ENCODE measurements around the gene ZNF101. TPM values are rescaled to one million over a fixed set of nuclear protein-coding genes. Genes with fewer than 3 reads are reported as not detected.

Gene ZNF101
- total and polyA plus RNA-seq, 2 of the 4 experiments (the other 2 are of a cell fraction), result 2.8 to 7.3 TPM

- no peak for TF ChIP-seq MAZ (IDR thresholded peaks at IDR 0.05; ENCODE audit: borderline replicate concordance, low read depth, low read length)
Measured at GRCh38 chr19:19656451-19657396, 11.9 kb upstream of the ZNF101 start (continued).

- TF ChIP-seq BHLHE40 (IDR thresholded peaks at IDR 0.05; ENCODE audit: low read depth, low read length), result no peak
- no peak for TF ChIP-seq MXI1 (IDR thresholded peaks at IDR 0.05; ENCODE audit: borderline replicate concordance, low read depth, low read length)
- TF ChIP-seq MAZ (IDR thresholded peaks at IDR 0.05; ENCODE audit: borderline replicate concordance, low read depth, low read length), result no peak
- TF ChIP-seq POLR2A (IDR thresholded peaks at IDR 0.05; ENCODE audit: low read depth, low read length), result no peak
- TF ChIP-seq NFE2L2 (IDR thresholded peaks at IDR 0.05; ENCODE audit: low read depth, low read length), result no peak
- TF ChIP-seq CTCF (conservative IDR thresholded peaks at IDR 0.05; ENCODE audit: low read depth, low read length), result no peak
- no peak for TF ChIP-seq RFX5 (IDR thresholded peaks at IDR 0.05; ENCODE audit: low read depth, low read length)
- no peak for TF ChIP-seq CEBPB (IDR thresholded peaks at IDR 0.05; ENCODE audit: low read depth, low read length)
- ChIA-PET CTCF (interaction anchor here (0.6 kb wide), 1 partner anchor 297 kb away, joined by 3 read pairs; no protein-coding TSS in a partner anchor), POLR2A (ENCODE audit: unreplicated experiment) (no interaction called here)
- 85% methylated on average over 4 of the region's 10 CpGs; no CpG with 5 or more reads in 1 of the 2 experiments for WGBS, 2 experiments (ENCODE audit: extremely low coverage in 2 of 2, insufficient read length in 1 of 2)
- Histone ChIP-seq H3K23ac (ENCODE audit: low read depth, low read length) (no peak overlapping the region), H2AK9ac (replicated peaks; ENCODE audit: low read depth, low read length, poor library complexity) (peak overlapping the region; percentile 50), H3K14ac (replicated peaks; ENCODE audit: low read depth, low read length) (no peak overlapping the region), H3K18ac (ENCODE audit: low read depth, low read length) (no peak overlapping the region), H4K91ac (ENCODE audit: insufficient read depth, low read depth, low read length) (no peak overlapping the region), H3K27ac (ENCODE audit: insufficient read depth, low read length) (no peak overlapping the region), H3K4me3 (ENCODE audit: insufficient read depth, low read depth, low read length) (no peak overlapping the region), H2AK5ac (ENCODE audit: low read depth, low read length) (no peak overlapping the region), H2AFZ (replicated peaks; ENCODE audit: low read length, poor library complexity) (no peak overlapping the region), H2BK20ac (ENCODE audit: low read depth, low read length) (no peak overlapping the region), H3K9me1 (ENCODE audit: insufficient read depth, low read length) (peaks cover 18% of the 10 kb centered on the region), H3K4ac (ENCODE audit: low read depth, low read length) (no peak overlapping the region), H2BK15ac (ENCODE audit: low read depth, low read length) (no peak overlapping the region), H2BK120ac (ENCODE audit: low read depth, low read length) (no peak overlapping the region), H3K79me1 (ENCODE audit: low read depth in 1 of 2, low read length in 2 of 2) (peaks cover 12 to 35% of the 10 kb centered on the region in 2 experiments), H3K9ac (ENCODE audit: low read depth, low read length) (no peak overlapping the region), H3K36me3 (ENCODE audit: control insufficient read depth, insufficient read depth, low read length) (peaks cover 69% of the 10 kb centered on the region), H2BK5ac (ENCODE audit: low read depth, low read length, poor library complexity, severe bottlenecking) (no peak overlapping the region), H3K27me3 (ENCODE audit: control insufficient read depth, insufficient read depth, low read length) (no peaks in the 10 kb centered on the region), H3K56ac (ENCODE audit: extremely low read depth, insufficient read depth, low read length) (no peak overlapping the region), H4K5ac (ENCODE audit: low read depth, low read length) (no peak overlapping the region), H4K8ac (ENCODE audit: low read depth in 2 of 2, low read length in 2 of 2) (no peak overlapping the region), H4K20me1 (ENCODE audit: insufficient read depth, low read length) (peaks cover 32% of the 10 kb centered on the region), H3K4me1 (ENCODE audit: control insufficient read depth, insufficient read depth, low read length) (peaks cover 6% of the 10 kb centered on the region; the same call in 1 of the 2 replicates), H3K9me3 (ENCODE audit: control insufficient read depth, insufficient read depth, low read length) (no peaks in the 10 kb centered on the region), H3K4me2 (ENCODE audit: low read depth, low read length) (no peak overlapping the region)
- in situ Hi-C loops (cut with MboI; ENCODE audit: low sequenced_read_pairs) (no loop called here), dilution Hi-C loops (cut with HindIII; ENCODE audit: low sequenced_read_pairs, unreplicated experiment) (no loop called here), intact Hi-C loops (cut with micrococcal nuclease) (no loop called here)
- ATAC-seq (ENCODE audit: low read depth) (no peak), DNase-seq (no peak)
- BruUV-seq (replicated peaks), result no TSS peak
Measured at GRCh38 chr19:19657397-19657783, 11.2 kb upstream of the ZNF101 start.
